H9 (cell line): ENCODE results near the gene TRMT10C. TPM values are rescaled to one million over a fixed set of nuclear protein-coding genes. Genes with fewer than 3 reads are reported as not detected.

Source experiments
- DNase-seq: peaks from one replicate; pipeline ENCODE4 v3.0.0-alpha.2; 2017
- H2AFZ ChIP-seq: one replicate; pipeline ENCODE4 v1.6.1; 2013; ENCODE audit warnings: mild to moderate bottlenecking, low read length, control low read depth, moderate library complexity
- H2AK5ac ChIP-seq: 2 replicates; pipeline ENCODE4 v1.6.1; 2013; ENCODE audit warnings: low read length, control low read depth, mixed read lengths; ENCODE audit not compliant: insufficient read length
- H2BK120ac ChIP-seq: one replicate; pipeline ENCODE4 v1.6.1; 2013; ENCODE audit warnings: low read depth, mild to moderate bottlenecking, low read length, control low read depth, inconsistent platforms; ENCODE audit not compliant: poor library complexity, severe bottlenecking
- H2BK12ac ChIP-seq: 2 replicates; pipeline ENCODE4 v1.6.1; 2013; ENCODE audit warnings: low read length, control low read depth, mixed read lengths, low read depth; ENCODE audit not compliant: insufficient read length
- H2BK15ac ChIP-seq: 2 replicates; pipeline ENCODE4 v1.6.1; 2013; ENCODE audit warnings: low read depth, low read length, control low read depth
- H2BK20ac ChIP-seq: one replicate; pipeline ENCODE4 v1.6.1; 2013; ENCODE audit warnings: low read depth, mild to moderate bottlenecking, low read length, control low read depth, inconsistent platforms; ENCODE audit not compliant: poor library complexity, severe bottlenecking
- H2BK5ac ChIP-seq: 2 replicates; pipeline ENCODE4 v1.6.1; 2013; ENCODE audit warnings: low read length, control low read depth, mixed read lengths; ENCODE audit not compliant: insufficient read length
- H3K14ac ChIP-seq: 2 replicates; pipeline ENCODE4 v1.6.1; 2013; ENCODE audit warnings: low read length, control low read depth; ENCODE audit not compliant: insufficient read depth
- H3K18ac ChIP-seq: 2 replicates; pipeline ENCODE4 v1.6.1; 2013; ENCODE audit warnings: low read depth, mild to moderate bottlenecking, mixed read lengths, low read length, control low read depth; ENCODE audit not compliant: insufficient read length
- H3K23ac ChIP-seq: 2 replicates; pipeline ENCODE4 v1.6.1; 2013; ENCODE audit warnings: low read length, control low read depth, mixed read lengths, low read depth; ENCODE audit not compliant: insufficient read length
- H3K23me2 ChIP-seq: 2 replicates; pipeline ENCODE4 v1.6.1; 2013; ENCODE audit warnings: low read depth, mild to moderate bottlenecking, mixed read lengths, low read length, control low read depth; ENCODE audit not compliant: insufficient read length, poor library complexity, severe bottlenecking
- H3K27ac ChIP-seq: 2 replicates; pipeline ENCODE4 v1.5.1; 2013; ENCODE audit warnings: low read length, control low read depth, mixed read lengths, low read depth; ENCODE audit not compliant: insufficient read length
- H3K27me3 ChIP-seq: 2 replicates; pipeline ENCODE4 v1.6.1; 2013; ENCODE audit warnings: low read length, control low read depth, inconsistent platforms; ENCODE audit not compliant: insufficient read depth
- H3K4ac ChIP-seq: 2 replicates; pipeline ENCODE4 v1.6.1; 2013; ENCODE audit warnings: low read depth, mild to moderate bottlenecking, control low read depth, inconsistent platforms, low read length, moderate library complexity
- H3K4me1 ChIP-seq: 2 replicates; pipeline ENCODE4 v1.6.1; 2013; ENCODE audit warnings: low read length, control low read depth, inconsistent platforms; ENCODE audit not compliant: insufficient read depth
- H3K4me2 ChIP-seq: 2 replicates; pipeline ENCODE4 v1.6.1; 2013; ENCODE audit warnings: low read length, control low read depth, mixed read lengths; ENCODE audit not compliant: insufficient read length, insufficient read depth
- H3K56ac ChIP-seq: 2 replicates; pipeline ENCODE4 v1.6.1; 2013; ENCODE audit warnings: low read depth, mild to moderate bottlenecking, mixed read lengths, low read length, control low read depth; ENCODE audit not compliant: insufficient read length
- H3K79me1 ChIP-seq: 2 replicates; pipeline ENCODE4 v1.6.1; 2013; ENCODE audit warnings: low read depth, mild to moderate bottlenecking, moderate library complexity, low read length, control low read depth, inconsistent platforms; ENCODE audit not compliant: insufficient read depth, poor library complexity, severe bottlenecking
- H3K79me2 ChIP-seq: 2 replicates; pipeline ENCODE4 v1.6.1; 2013; ENCODE audit warnings: low read length, control low read depth, inconsistent platforms; ENCODE audit not compliant: insufficient read depth
- H3K9ac ChIP-seq: 2 replicates; pipeline ENCODE4 v1.6.1; 2013; ENCODE audit warnings: low read length, control low read depth, mixed read lengths; ENCODE audit not compliant: insufficient read length; ENCODE audit errors: extremely low read depth
- H3K9me3 ChIP-seq: one replicate; pipeline ENCODE4 v1.6.1; 2013; ENCODE audit warnings: low read depth, low read length, inconsistent platforms; ENCODE audit not compliant: control insufficient read depth
- H3T11ph ChIP-seq: one replicate; pipeline ENCODE4 v1.6.1; 2013; ENCODE audit warnings: mild to moderate bottlenecking, low read length, control low read depth, inconsistent platforms
- H4K20me1 ChIP-seq: one replicate; pipeline ENCODE4 v1.6.1; 2013; ENCODE audit not compliant: control insufficient read depth, insufficient read length, insufficient read depth
- H4K5ac ChIP-seq: 2 replicates; pipeline ENCODE4 v1.6.1; 2013; ENCODE audit warnings: low read depth, mild to moderate bottlenecking, mixed read lengths, low read length, control low read depth; ENCODE audit not compliant: insufficient read length
- H4K8ac ChIP-seq: replicated peaks from 2 replicates; pipeline ENCODE4 v1.6.1; 2013; ENCODE audit warnings: low read length, control low read depth, mixed read lengths, low read depth; ENCODE audit not compliant: insufficient read length
- H4K91ac ChIP-seq: 2 replicates; pipeline ENCODE4 v1.6.1; 2013; ENCODE audit warnings: low read depth, mild to moderate bottlenecking, moderate library complexity, mixed read lengths, low read length, control low read depth; ENCODE audit not compliant: insufficient read length
- H3K27ac Mint-ChIP-seq, 3 experiments: 2 replicates in 2 of 3; 3 replicates in 1 of 3; pipeline ENCODE4 v1.8.0; 2020 to 2021; ENCODE audit warnings: mixed read lengths in 3 of 3, mild to moderate bottlenecking in 1 of 3, moderate library complexity in 1 of 3
- H3K27me3 Mint-ChIP-seq: 2 replicates; pipeline ENCODE4 v1.8.0; 2021; ENCODE audit warnings: low read depth, mild to moderate bottlenecking, moderate library complexity, mixed read lengths
- H3K36me3 Mint-ChIP-seq, 3 experiments: 2 replicates in 2 of 3; 3 replicates in 1 of 3; pipeline ENCODE4 v1.8.0; 2020 to 2021; ENCODE audit warnings: low read depth in 3 of 3, mixed read lengths in 3 of 3; ENCODE audit not compliant: insufficient read depth in 1 of 3
- H3K4me1 Mint-ChIP-seq, 2 experiments: 2 replicates each; pipeline ENCODE4 v1.8.0; 2020; ENCODE audit warnings: mixed read lengths in 2 of 2
- H3K4me3 Mint-ChIP-seq, 2 experiments: 2 replicates in 1 of 2; 3 replicates in 1 of 2; pipeline ENCODE4 v1.8.0; 2020 to 2021; ENCODE audit warnings: mild to moderate bottlenecking in 2 of 2, mixed read lengths in 2 of 2, moderate library complexity in 1 of 2
- H3K9me3 Mint-ChIP-seq, 2 experiments: 2 replicates in 1 of 2; 3 replicates in 1 of 2; pipeline ENCODE4 v1.8.0; 2020; ENCODE audit warnings: mild to moderate bottlenecking in 2 of 2, mixed read lengths in 2 of 2, moderate library complexity in 1 of 2
- WGBS: extraction: QIAGEN DNeasy Blood & Tissue Kit; methylation state at CpG from one replicate; pipeline ENCODE4 v1.1.7; 2013; ENCODE audit warnings: missing lambda C conversion rate, low lambda C conversion rate, mixed read lengths; ENCODE audit not compliant: insufficient read length; ENCODE audit errors: extremely low coverage; 5-methylcytosine and 5-hydroxymethylcytosine counted together
- total RNA-seq: library from RNA; stranded (reverse); gene quantifications from 2 replicates; pipeline ENCODE4 v1.2.1, GENCODE V29; 2021
- TF ChIP-seq, protein P1 (sequence below): fragments of 200-600 bp; sonication (generic); conservative IDR thresholded peaks from 3 replicates; pipeline ENCODE4 v1.8.0; 2021; ENCODE audit warnings: antibody characterized with exemption, mild to moderate bottlenecking

Gene TRMT10C
- total RNA-seq, 1 experiment from 2014 or later: 53.6 TPM

DNA sequence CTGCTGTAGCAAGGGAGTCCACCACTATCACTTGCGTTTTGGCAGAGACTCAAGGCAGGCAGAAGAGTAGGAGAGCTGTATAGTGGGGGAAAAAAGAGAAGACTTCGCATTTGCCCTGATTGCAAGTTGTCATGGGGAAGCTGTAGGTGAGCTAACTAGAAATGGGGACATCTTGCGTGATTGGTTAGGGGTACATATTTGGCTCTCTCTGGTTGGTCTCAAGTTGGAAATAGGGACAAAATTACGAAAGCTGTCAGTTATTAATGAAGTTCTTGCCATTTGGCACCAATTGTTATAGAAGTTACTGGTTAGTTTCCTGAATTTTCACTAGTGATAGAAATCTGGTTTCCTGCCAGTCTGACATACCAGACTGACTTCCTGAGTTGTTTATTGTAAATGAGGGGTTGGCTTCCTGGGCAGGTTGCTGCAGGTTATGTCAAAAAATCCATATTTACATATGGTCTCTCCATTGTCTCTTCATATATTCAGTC lies 40.4 kb upstream of the TRMT10C start:
- Histone ChIP-seq H3K79me2 (no peaks in the 10 kb centered on the region), H3K9me3 (peaks cover 7% of the 10 kb centered on the region), H2BK120ac (no peak overlapping the region), H4K8ac (no peak overlapping the region), H3K56ac (no peak overlapping the region), H3K79me1 (no peaks in the 10 kb centered on the region), H4K5ac (no peak overlapping the region), H3K4me1 (no peaks in the 10 kb centered on the region), H3K23ac (no peak overlapping the region), H2BK5ac (no peak overlapping the region), H2AK5ac (no peak overlapping the region), H4K91ac (no peak overlapping the region), H3K9ac (no peak overlapping the region), H3K4me2 (no peak overlapping the region), H3K27ac (no peak overlapping the region), H2BK15ac (no peak overlapping the region), H3K14ac (no peak overlapping the region), H4K20me1 (no peaks in the 10 kb centered on the region), H2BK12ac (no peak overlapping the region), H2BK20ac (no peak overlapping the region), H3K23me2 (no peaks in the 10 kb centered on the region), H3K18ac (no peak overlapping the region), H3T11ph (no peak overlapping the region), H2AFZ (no peak overlapping the region), H3K27me3 (no peaks in the 10 kb centered on the region), H3K4ac (no peak overlapping the region)
- Mint-ChIP-seq H3K4me1 (peaks cover 10 to 11% of the 10 kb centered on the region in 2 experiments), H3K27ac (no peak overlapping the region), H3K4me3 (no peak overlapping the region), H3K9me3 (peaks cover 12 to 13% of the 10 kb centered on the region in 2 experiments; a peak in 4 of 5 replicates), H3K36me3 (peaks cover 7 to 9% (median 8%) of the 10 kb centered on the region in 3 experiments), H3K27me3 (no peaks in the 10 kb centered on the region)
- DNase-seq: no peak
- WGBS: no CpG with 5 or more reads among the region's 4 CpGs
- TF ChIP-seq, protein P1, sequence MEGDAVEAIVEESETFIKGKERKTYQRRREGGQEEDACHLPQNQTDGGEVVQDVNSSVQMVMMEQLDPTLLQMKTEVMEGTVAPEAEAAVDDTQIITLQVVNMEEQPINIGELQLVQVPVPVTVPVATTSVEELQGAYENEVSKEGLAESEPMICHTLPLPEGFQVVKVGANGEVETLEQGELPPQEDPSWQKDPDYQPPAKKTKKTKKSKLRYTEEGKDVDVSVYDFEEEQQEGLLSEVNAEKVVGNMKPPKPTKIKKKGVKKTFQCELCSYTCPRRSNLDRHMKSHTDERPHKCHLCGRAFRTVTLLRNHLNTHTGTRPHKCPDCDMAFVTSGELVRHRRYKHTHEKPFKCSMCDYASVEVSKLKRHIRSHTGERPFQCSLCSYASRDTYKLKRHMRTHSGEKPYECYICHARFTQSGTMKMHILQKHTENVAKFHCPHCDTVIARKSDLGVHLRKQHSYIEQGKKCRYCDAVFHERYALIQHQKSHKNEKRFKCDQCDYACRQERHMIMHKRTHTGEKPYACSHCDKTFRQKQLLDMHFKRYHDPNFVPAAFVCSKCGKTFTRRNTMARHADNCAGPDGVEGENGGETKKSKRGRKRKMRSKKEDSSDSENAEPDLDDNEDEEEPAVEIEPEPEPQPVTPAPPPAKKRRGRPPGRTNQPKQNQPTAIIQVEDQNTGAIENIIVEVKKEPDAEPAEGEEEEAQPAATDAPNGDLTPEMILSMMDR: no peak
